Measurements from ENCODE around the gene PRKAG2.

GRCh38 chr7:151882734-151883133 lies 5.8 kb upstream of the PRKAG2 start:
- TF ChIP-seq, protein P1, sequence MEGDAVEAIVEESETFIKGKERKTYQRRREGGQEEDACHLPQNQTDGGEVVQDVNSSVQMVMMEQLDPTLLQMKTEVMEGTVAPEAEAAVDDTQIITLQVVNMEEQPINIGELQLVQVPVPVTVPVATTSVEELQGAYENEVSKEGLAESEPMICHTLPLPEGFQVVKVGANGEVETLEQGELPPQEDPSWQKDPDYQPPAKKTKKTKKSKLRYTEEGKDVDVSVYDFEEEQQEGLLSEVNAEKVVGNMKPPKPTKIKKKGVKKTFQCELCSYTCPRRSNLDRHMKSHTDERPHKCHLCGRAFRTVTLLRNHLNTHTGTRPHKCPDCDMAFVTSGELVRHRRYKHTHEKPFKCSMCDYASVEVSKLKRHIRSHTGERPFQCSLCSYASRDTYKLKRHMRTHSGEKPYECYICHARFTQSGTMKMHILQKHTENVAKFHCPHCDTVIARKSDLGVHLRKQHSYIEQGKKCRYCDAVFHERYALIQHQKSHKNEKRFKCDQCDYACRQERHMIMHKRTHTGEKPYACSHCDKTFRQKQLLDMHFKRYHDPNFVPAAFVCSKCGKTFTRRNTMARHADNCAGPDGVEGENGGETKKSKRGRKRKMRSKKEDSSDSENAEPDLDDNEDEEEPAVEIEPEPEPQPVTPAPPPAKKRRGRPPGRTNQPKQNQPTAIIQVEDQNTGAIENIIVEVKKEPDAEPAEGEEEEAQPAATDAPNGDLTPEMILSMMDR (conservative IDR thresholded peaks at IDR 0.05; ENCODE audit: low read depth in 2 of 2), result no peak
- no peak for TF ChIP-seq EZH2 (IDR thresholded peaks at IDR 0.05; ENCODE audit: low read depth, unreplicated experiment)
- no peak for TF ChIP-seq POLR2AphosphoS5 (IDR thresholded peaks at IDR 0.05; ENCODE audit: low read depth)
- no peak for TF ChIP-seq EZH2phosphoT487 (IDR thresholded peaks at IDR 0.05; ENCODE audit: unreplicated experiment)
- TF ChIP-seq, protein P2, sequence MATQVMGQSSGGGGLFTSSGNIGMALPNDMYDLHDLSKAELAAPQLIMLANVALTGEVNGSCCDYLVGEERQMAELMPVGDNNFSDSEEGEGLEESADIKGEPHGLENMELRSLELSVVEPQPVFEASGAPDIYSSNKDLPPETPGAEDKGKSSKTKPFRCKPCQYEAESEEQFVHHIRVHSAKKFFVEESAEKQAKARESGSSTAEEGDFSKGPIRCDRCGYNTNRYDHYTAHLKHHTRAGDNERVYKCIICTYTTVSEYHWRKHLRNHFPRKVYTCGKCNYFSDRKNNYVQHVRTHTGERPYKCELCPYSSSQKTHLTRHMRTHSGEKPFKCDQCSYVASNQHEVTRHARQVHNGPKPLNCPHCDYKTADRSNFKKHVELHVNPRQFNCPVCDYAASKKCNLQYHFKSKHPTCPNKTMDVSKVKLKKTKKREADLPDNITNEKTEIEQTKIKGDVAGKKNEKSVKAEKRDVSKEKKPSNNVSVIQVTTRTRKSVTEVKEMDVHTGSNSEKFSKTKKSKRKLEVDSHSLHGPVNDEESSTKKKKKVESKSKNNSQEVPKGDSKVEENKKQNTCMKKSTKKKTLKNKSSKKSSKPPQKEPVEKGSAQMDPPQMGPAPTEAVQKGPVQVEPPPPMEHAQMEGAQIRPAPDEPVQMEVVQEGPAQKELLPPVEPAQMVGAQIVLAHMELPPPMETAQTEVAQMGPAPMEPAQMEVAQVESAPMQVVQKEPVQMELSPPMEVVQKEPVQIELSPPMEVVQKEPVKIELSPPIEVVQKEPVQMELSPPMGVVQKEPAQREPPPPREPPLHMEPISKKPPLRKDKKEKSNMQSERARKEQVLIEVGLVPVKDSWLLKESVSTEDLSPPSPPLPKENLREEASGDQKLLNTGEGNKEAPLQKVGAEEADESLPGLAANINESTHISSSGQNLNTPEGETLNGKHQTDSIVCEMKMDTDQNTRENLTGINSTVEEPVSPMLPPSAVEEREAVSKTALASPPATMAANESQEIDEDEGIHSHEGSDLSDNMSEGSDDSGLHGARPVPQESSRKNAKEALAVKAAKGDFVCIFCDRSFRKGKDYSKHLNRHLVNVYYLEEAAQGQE (IDR thresholded peaks at IDR 0.05; ENCODE audit: unreplicated experiment), result no peak
- no peak for TF ChIP-seq STAT1 (IDR thresholded peaks at IDR 0.05; ENCODE audit: unreplicated experiment)
- TF ChIP-seq ZNF462 (CRISPR knock-in tag; IDR thresholded peaks at IDR 0.05), result no peak
- TF ChIP-seq, protein P3, sequence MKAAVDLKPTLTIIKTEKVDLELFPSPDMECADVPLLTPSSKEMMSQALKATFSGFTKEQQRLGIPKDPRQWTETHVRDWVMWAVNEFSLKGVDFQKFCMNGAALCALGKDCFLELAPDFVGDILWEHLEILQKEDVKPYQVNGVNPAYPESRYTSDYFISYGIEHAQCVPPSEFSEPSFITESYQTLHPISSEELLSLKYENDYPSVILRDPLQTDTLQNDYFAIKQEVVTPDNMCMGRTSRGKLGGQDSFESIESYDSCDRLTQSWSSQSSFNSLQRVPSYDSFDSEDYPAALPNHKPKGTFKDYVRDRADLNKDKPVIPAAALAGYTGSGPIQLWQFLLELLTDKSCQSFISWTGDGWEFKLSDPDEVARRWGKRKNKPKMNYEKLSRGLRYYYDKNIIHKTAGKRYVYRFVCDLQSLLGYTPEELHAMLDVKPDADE (IDR thresholded peaks at IDR 0.05), result no peak
